GM12873 (cell line): ENCODE data around the gene SNED1.

ENCODE experiments used
- CTCF ChIP-seq: IDR thresholded peaks from 2 replicates; pipeline ENCODE4 v1.5.1; 2012; ENCODE audit warnings: low read depth, mild to moderate bottlenecking, moderate library complexity, low read length, control low read depth; ENCODE audit not compliant: insufficient read depth; ENCODE audit errors: missing control alignments

SNED1 gene

GRCh38 chr2:241141214-241141770 lies 142.9 kb downstream of the SNED1 start:
- no peak for TF ChIP-seq CTCF

- TF ChIP-seq CTCF = no peak
Measured at GRCh38 chr2:241142063-241142462, 143.6 kb downstream of the SNED1 start.

- no peak for TF ChIP-seq CTCF
Measured at GRCh38 chr2:241142593-241142992, 144.2 kb downstream of the SNED1 start.
